GM12878 (cell line): ENCODE data around the gene FANCI. TPM values are rescaled to one million over a fixed set of nuclear protein-coding genes. Genes with fewer than 3 reads are reported as not detected.

Experiments used
- BHLHE40 ChIP-seq, 2 experiments: fragments of 450-650 bp in 1 of 2; IDR thresholded peaks; 2 replicates each; pipeline ENCODE4 v1.6.1; 2011 to 2017; ENCODE audit warnings: low read depth in 2 of 2, borderline replicate concordance in 1 of 2, improper control_type of control experiment in 1 of 2, low read length in 1 of 2, mild to moderate bottlenecking in 1 of 2
- CBX3 ChIP-seq: fragments of 200-600 bp; sonication (generic); IDR thresholded peaks from 2 replicates; pipeline ENCODE4 v1.6.1; 2016; ENCODE audit warnings: low read depth, borderline replicate concordance
- CEBPB ChIP-seq, 2 experiments: fragments of 150-350 bp in 1 of 2; IDR thresholded peaks; 2 replicates each; pipeline ENCODE4 v1.6.1; 2012 to 2014; ENCODE audit warnings: low read depth in 2 of 2, low read length in 2 of 2, borderline replicate concordance in 1 of 2, inconsistent platforms in 1 of 2
- CREM ChIP-seq: IDR thresholded peaks from 2 replicates; pipeline ENCODE4 v1.6.1; 2014; ENCODE audit warnings: antibody characterized with exemption, low read depth
- CUX1 ChIP-seq: IDR thresholded peaks from 2 replicates; pipeline ENCODE4 v1.6.1; 2012; ENCODE audit warnings: improper control_type of control experiment, low read depth, low read length; ENCODE audit not compliant: insufficient replicate concordance
- DPF2 ChIP-seq: fragments of 450-650 bp; IDR thresholded peaks from 2 replicates; pipeline ENCODE4 v1.6.1; 2017; ENCODE audit warnings: mild to moderate bottlenecking
- ETV6 ChIP-seq, 2 experiments: fragments of 450-650 bp in 1 of 2; IDR thresholded peaks in 1 of 2; conservative IDR thresholded peaks in 1 of 2; 2 replicates each; pipeline ENCODE4 v1.6.1; 2014; ENCODE audit warnings: antibody characterized with exemption in 1 of 2, borderline replicate concordance in 1 of 2, low read depth in 1 of 2, mild to moderate bottlenecking in 1 of 2, moderate library complexity in 1 of 2
- FOS ChIP-seq: IDR thresholded peaks from 3 replicates; pipeline ENCODE4 v1.6.1; 2011; ENCODE audit warnings: borderline replicate concordance; ENCODE audit not compliant: insufficient read length; ENCODE audit errors: extremely low read depth
- GATAD2B ChIP-seq: fragments of 450-650 bp; conservative IDR thresholded peaks from 2 replicates; pipeline ENCODE4 v1.6.1; 2017; ENCODE audit warnings: low read depth, mild to moderate bottlenecking, moderate library complexity
- KDM1A ChIP-seq: fragments of 200-600 bp; sonication (generic); IDR thresholded peaks from 2 replicates; pipeline ENCODE4 v1.6.1; 2016; ENCODE audit warnings: borderline replicate concordance
- LARP7 ChIP-seq: fragments of 450-650 bp; IDR thresholded peaks from 2 replicates; pipeline ENCODE4 v1.6.1; 2017; ENCODE audit warnings: mild to moderate bottlenecking
- MEF2A ChIP-seq: IDR thresholded peaks from 2 replicates; pipeline ENCODE4 v1.6.1; 2011; ENCODE audit warnings: low read depth, mild to moderate bottlenecking, low read length, moderate library complexity; ENCODE audit not compliant: insufficient read depth
- MTA2 ChIP-seq: fragments of 450-650 bp; IDR thresholded peaks from 2 replicates; pipeline ENCODE4 v1.6.1; 2016; ENCODE audit warnings: low read depth, mild to moderate bottlenecking, moderate library complexity
- NFYA ChIP-seq: IDR thresholded peaks from 2 replicates; pipeline ENCODE4 v1.6.1; 2011; ENCODE audit warnings: low read depth, mild to moderate bottlenecking, low read length, improper control_type of control experiment, borderline replicate concordance
- NR2C2 ChIP-seq: IDR thresholded peaks from 2 replicates; pipeline ENCODE4 v1.6.1; 2011; ENCODE audit warnings: borderline replicate concordance, low read depth; ENCODE audit not compliant: control insufficient read depth, insufficient read length
- RAD21 ChIP-seq: IDR thresholded peaks from 2 replicates; pipeline ENCODE4 v1.6.1; 2011; ENCODE audit warnings: mild to moderate bottlenecking, low read depth, low read length, moderate library complexity; ENCODE audit not compliant: insufficient read depth
- RB1 ChIP-seq: fragments of 450-650 bp; formaldehyde crosslinking; IDR thresholded peaks from 2 replicates; pipeline ENCODE4 v1.6.1; 2017; ENCODE audit warnings: mild to moderate bottlenecking, borderline replicate concordance
- REST ChIP-seq: IDR thresholded peaks from 2 replicates; pipeline ENCODE4 v1.6.1; 2012; ENCODE audit warnings: mild to moderate bottlenecking, low read depth, low read length
- SREBF1 ChIP-seq: IDR thresholded peaks from 2 replicates; pipeline ENCODE4 v1.6.1; 2012; ENCODE audit warnings: mild to moderate bottlenecking, low read length
- WRNIP1 ChIP-seq: IDR thresholded peaks from 2 replicates; pipeline ENCODE4 v1.6.1; 2011; ENCODE audit warnings: low read depth, low read length, improper control_type of control experiment, borderline replicate concordance
- ZSCAN29 ChIP-seq: fragments of 450-650 bp; IDR thresholded peaks from 2 replicates; pipeline ENCODE4 v1.6.1; 2017; ENCODE audit warnings: mild to moderate bottlenecking, moderate library complexity
- polyA plus RNA-seq, 11 experiments: library from polyadenylated mRNA; depleted of rRNA in 4 of 11; unstranded in 6 of 11; stranded (reverse) in 5 of 11; fragments of >200 nt; fragmentation: Nextera tagmentation in 4 of 11; fragmentation: Illumina TruSeq in 1 of 11; extraction: Ambion mirVana in 4 of 11; extraction: Trizol in 1 of 11; gene quantifications; 1 replicate in 1 of 11; 2 replicates in 10 of 11; pipeline versions ENCODE4 v1.2.1 to v1.2.3, GENCODE V29; 2011 to 2016; ENCODE audit warnings: inconsistent platforms in 2 of 11, missing spikeins in 2 of 11, low read depth in 1 of 11
- total RNA-seq, 4 experiments: library from RNA; depleted of rRNA in 3 of 4; stranded (reverse); fragments of >200 nt in 3 of 4; fragmentation: Illumina TruSeq in 1 of 4; extraction: Trizol in 1 of 4; gene quantifications; 2 replicates each; pipeline versions ENCODE4 v1.2.1 to v1.2.3, GENCODE V29; 2013 to 2021

Gene FANCI
- total and polyA plus RNA-seq, 10 of the 15 experiments (the other 5 are each of a cell fraction or from before 2014, with no cell fraction given) = 38.1 to 129 (median 82.4) TPM

- no peak for TF ChIP-seq FOS
- TF ChIP-seq ETV6 (conservative IDR thresholded peaks at IDR 0.05 in 1 of 2, IDR thresholded peaks at IDR 0.05 in 1 of 2; ENCODE audit: borderline replicate concordance in 1 of 2, low read depth in 1 of 2) = peak in 1 of 2 experiments; percentile 36; a peak in 1 of 4 replicates
- no peak for TF ChIP-seq REST
- TF ChIP-seq NFYA = no peak
- TF ChIP-seq MTA2 = no peak
- TF ChIP-seq KDM1A = no peak
- no peak for TF ChIP-seq CEBPB (IDR thresholded peaks at IDR 0.05; ENCODE audit: borderline replicate concordance in 1 of 2, low read depth in 2 of 2, low read length in 2 of 2)
- TF ChIP-seq ZSCAN29 = no peak
- peak; percentile 94 to 96 for TF ChIP-seq BHLHE40 (IDR thresholded peaks at IDR 0.05; ENCODE audit: borderline replicate concordance in 1 of 2, low read depth in 2 of 2, low read length in 1 of 2)
- 0 out of 2 replicates have a peak, but pooled peaks have one; percentile 38 for TF ChIP-seq DPF2
- peak; percentile 65; the same call in 1 of the 2 replicates for TF ChIP-seq RB1
- TF ChIP-seq LARP7 = peak; percentile 76; the same call in 1 of the 2 replicates
- no peak for TF ChIP-seq CUX1
- TF ChIP-seq GATAD2B = peak; percentile 50; the same call in 1 of the 2 replicates
- TF ChIP-seq MEF2A = no peak
- TF ChIP-seq SREBF1 = peak; percentile 90
- peak; percentile 22; the same call in 1 of the 2 replicates for TF ChIP-seq RAD21
- no peak for TF ChIP-seq NR2C2
- peak; percentile 53; the same call in 1 of the 2 replicates for TF ChIP-seq CREM
- no peak for TF ChIP-seq WRNIP1
- TF ChIP-seq CBX3 = no peak
These were observed at the start of gene FANCI (continued) for GRCh38 chr15:89243691-89244573.
